HG02973 (cell line): Measurements from ENCODE around the gene MIDN.

Source experiments
- ATAC-seq: cut with Tn5 transposase; IDR thresholded peaks from one replicate; pipeline ENCODE4 v1.9.1; 2021; ENCODE audit warnings: moderate library complexity; ENCODE audit not compliant: unreplicated experiment

MIDN gene

GRCh38 chr19:1308718-1309117 is 60.3 kb downstream of the MIDN start:
- no peak for ATAC-seq
